C4-2B (cell line): ENCODE measurements around the gene FOS.

Experiments used
- H3K27ac ChIP-seq: fragments of 450-650 bp; 2 replicates; pipeline ENCODE4 v1.5.1; 2017
- ZFX ChIP-seq: fragments of 450-650 bp; IDR thresholded peaks from 2 replicates; pipeline ENCODE4 v1.6.1; 2017
- TF ChIP-seq, protein P1 (sequence below): fragments of 450-650 bp; conservative IDR thresholded peaks from 2 replicates; pipeline ENCODE4 v1.5.1; 2017; ENCODE audit warnings: mild to moderate bottlenecking

The FOS gene

GRCh38 chr14:75244121-75244520 lies 34.5 kb upstream of the FOS start:
- H3K27ac ChIP-seq, result no peak overlapping the region
- TF ChIP-seq ZFX, result no peak
- TF ChIP-seq, protein P1, sequence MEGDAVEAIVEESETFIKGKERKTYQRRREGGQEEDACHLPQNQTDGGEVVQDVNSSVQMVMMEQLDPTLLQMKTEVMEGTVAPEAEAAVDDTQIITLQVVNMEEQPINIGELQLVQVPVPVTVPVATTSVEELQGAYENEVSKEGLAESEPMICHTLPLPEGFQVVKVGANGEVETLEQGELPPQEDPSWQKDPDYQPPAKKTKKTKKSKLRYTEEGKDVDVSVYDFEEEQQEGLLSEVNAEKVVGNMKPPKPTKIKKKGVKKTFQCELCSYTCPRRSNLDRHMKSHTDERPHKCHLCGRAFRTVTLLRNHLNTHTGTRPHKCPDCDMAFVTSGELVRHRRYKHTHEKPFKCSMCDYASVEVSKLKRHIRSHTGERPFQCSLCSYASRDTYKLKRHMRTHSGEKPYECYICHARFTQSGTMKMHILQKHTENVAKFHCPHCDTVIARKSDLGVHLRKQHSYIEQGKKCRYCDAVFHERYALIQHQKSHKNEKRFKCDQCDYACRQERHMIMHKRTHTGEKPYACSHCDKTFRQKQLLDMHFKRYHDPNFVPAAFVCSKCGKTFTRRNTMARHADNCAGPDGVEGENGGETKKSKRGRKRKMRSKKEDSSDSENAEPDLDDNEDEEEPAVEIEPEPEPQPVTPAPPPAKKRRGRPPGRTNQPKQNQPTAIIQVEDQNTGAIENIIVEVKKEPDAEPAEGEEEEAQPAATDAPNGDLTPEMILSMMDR, result no peak

GRCh38 chr14:75246546-75247285 lies 31.9 kb upstream of the FOS start:
- H3K27ac ChIP-seq, result no peak overlapping the region
- TF ChIP-seq, protein P1, result no peak
- TF ChIP-seq ZFX, result no peak

GRCh38 chr14:75247286-75247922 lies 31.2 kb upstream of the FOS start:
- TF ChIP-seq ZFX, result no peak
- TF ChIP-seq, protein P1, result no peak
- no peak overlapping the region for H3K27ac ChIP-seq

GRCh38 chr14:75247939-75248338 lies 30.7 kb upstream of the FOS start:
- TF ChIP-seq, protein P1, result no peak
- no peak for TF ChIP-seq ZFX
- H3K27ac ChIP-seq, result no peak overlapping the region

DNA sequence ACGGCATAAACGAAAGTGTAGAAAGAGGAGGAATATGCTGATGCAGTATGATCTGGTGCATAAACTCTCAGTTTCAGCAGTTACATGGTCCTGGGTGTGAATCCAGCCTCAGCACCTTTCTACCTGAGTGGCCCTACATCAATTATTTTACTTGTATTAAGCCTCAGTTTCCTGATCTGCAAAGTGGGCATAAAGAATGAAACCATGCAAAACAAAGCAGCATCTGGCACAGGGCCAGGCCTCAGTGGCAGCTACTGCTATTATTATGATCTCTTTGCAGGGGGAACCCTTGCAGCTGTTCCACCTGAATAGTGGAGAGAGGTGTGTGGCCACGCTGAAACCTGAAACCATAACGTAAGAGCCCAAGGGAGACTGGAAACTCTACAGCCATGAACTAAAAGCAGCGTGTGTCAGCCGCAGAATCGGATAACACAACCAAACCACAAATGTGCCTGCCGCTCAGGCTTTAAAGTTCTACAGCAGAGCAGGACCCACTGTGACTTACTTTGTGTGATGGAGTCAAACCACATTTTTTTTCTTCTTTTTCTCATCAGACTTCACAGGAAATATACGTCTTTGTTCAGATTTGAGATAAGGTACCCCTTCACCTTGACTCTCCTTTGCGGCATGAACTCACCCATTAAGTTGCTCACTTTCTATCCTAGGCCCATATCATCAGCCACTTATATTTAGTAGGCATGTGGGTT lies 29.2 kb upstream of the FOS start:
- TF ChIP-seq, protein P1, result no peak
- TF ChIP-seq ZFX, result no peak
- no peak overlapping the region for H3K27ac ChIP-seq

- TF ChIP-seq, protein P1, result no peak
- no peak for TF ChIP-seq ZFX
- no peak overlapping the region for H3K27ac ChIP-seq
Measured at GRCh38 chr14:75249958-75250336, 28.7 kb upstream of the FOS start.

GRCh38 chr14:75250800-75251199 lies 27.8 kb upstream of the FOS start:
- H3K27ac ChIP-seq, result no peak overlapping the region
- no peak for TF ChIP-seq ZFX
